ENCODE measurements around the gene SERPINA9. TPM values are rescaled to one million over a fixed set of nuclear protein-coding genes. Genes with fewer than 3 reads are reported as not detected.

The SERPINA9 gene
- total and polyA plus RNA-seq, 2 experiments from 2014 or later: not detected

GRCh38 chr14:94447206-94447605 lies 28.8 kb downstream of the SERPINA9 start:
- H3K4me1 ChIP-seq (ENCODE audit: low read depth): no peaks in the 10 kb centered on the region
- peaks cover 7% of the 10 kb centered on the region for H3K27me3 ChIP-seq
- no peaks in the 10 kb centered on the region for H3K9me3 ChIP-seq (ENCODE audit: low read depth)
- no peak for TF ChIP-seq CTCF (IDR thresholded peaks at IDR 0.05; ENCODE audit: low read depth, low read length)
- no peak overlapping the region for H3K27ac ChIP-seq
- H3K36me3 ChIP-seq: no peaks in the 10 kb centered on the region
- no peak overlapping the region for H3K4me3 ChIP-seq
- DNase-seq (ENCODE audit: low read depth in 1 of 2, low spot score in 1 of 2): no peak

GRCh38 chr14:94446126-94446525 lies 29.9 kb downstream of the SERPINA9 start:
- H3K4me3 ChIP-seq: no peak overlapping the region
- H3K4me1 ChIP-seq (ENCODE audit: low read depth): no peaks in the 10 kb centered on the region
- no peaks in the 10 kb centered on the region for H3K36me3 ChIP-seq
- no peaks in the 10 kb centered on the region for H3K9me3 ChIP-seq (ENCODE audit: low read depth)
- H3K27ac ChIP-seq: no peak overlapping the region
- no peak for TF ChIP-seq CTCF (IDR thresholded peaks at IDR 0.05; ENCODE audit: low read depth, low read length)
- no peaks in the 10 kb centered on the region for H3K27me3 ChIP-seq
- no peak for DNase-seq (ENCODE audit: low read depth in 1 of 2, low spot score in 1 of 2)

- Histone ChIP-seq H3K36me3 (no peaks in the 10 kb centered on the region), H3K27ac (no peak overlapping the region), H3K9me3 (ENCODE audit: low read depth) (no peaks in the 10 kb centered on the region), H3K27me3 (no peaks in the 10 kb centered on the region), H3K4me3 (no peak overlapping the region), H3K4me1 (ENCODE audit: low read depth) (no peaks in the 10 kb centered on the region)
- no peak for TF ChIP-seq CTCF (IDR thresholded peaks at IDR 0.05; ENCODE audit: low read depth, low read length)
- no peak for DNase-seq (ENCODE audit: low read depth in 1 of 2, low spot score in 1 of 2)
Measured at GRCh38 chr14:94445003-94445402, 31.0 kb downstream of the SERPINA9 start.

GRCh38 chr14:94441531-94442205 lies 34.3 kb downstream of the SERPINA9 start:
- no peak overlapping the region for H3K4me3 ChIP-seq
- no peaks in the 10 kb centered on the region for H3K4me1 ChIP-seq (ENCODE audit: low read depth)
- H3K27ac ChIP-seq: no peak overlapping the region
- no peak for DNase-seq (ENCODE audit: low read depth in 1 of 2, low spot score in 1 of 2)
- no peaks in the 10 kb centered on the region for H3K9me3 ChIP-seq (ENCODE audit: low read depth)
- no peaks in the 10 kb centered on the region for H3K27me3 ChIP-seq
- no peak for TF ChIP-seq CTCF (IDR thresholded peaks at IDR 0.05; ENCODE audit: low read depth, low read length)
- no peaks in the 10 kb centered on the region for H3K36me3 ChIP-seq

- no peak overlapping the region for H3K4me3 ChIP-seq
- no peaks in the 10 kb centered on the region for H3K4me1 ChIP-seq (ENCODE audit: low read depth)
- no peak overlapping the region for H3K27ac ChIP-seq
- no peak for DNase-seq (ENCODE audit: low read depth in 1 of 2, low spot score in 1 of 2)
- no peak for TF ChIP-seq CTCF (IDR thresholded peaks at IDR 0.05; ENCODE audit: low read depth, low read length)
- H3K27me3 ChIP-seq: no peaks in the 10 kb centered on the region
- H3K36me3 ChIP-seq: no peaks in the 10 kb centered on the region
- H3K9me3 ChIP-seq (ENCODE audit: low read depth): no peaks in the 10 kb centered on the region
Measured at GRCh38 chr14:94441130-94441529, 34.9 kb downstream of the SERPINA9 start.
